Natural killer cell (primary cell): ENCODE results near the gene DCDC2C. TPM values are rescaled to one million over a fixed set of nuclear protein-coding genes. Genes with fewer than 3 reads are reported as not detected.

Experiments used
- ATAC-seq, 3 donors: fragments of 150-1000 bp in 2 of 3; fragments of 200-7000 bp in 1 of 3; cut with Tn5 transposase; 1 replicate in 1 of 3; 2 replicates in 2 of 3; pipeline ENCODE4 v1.10.0; 2021; ENCODE audit warnings: mild to moderate bottlenecking in 2 of 3, moderate library complexity in 2 of 3
- DNase-seq, 2 donors: peaks; one replicate each; pipeline versions ENCODE4 v3.0.0 to v3.0.0-alpha.2; 2013 to 2021; ENCODE audit warnings: mixed read lengths in 1 of 2
- H3K27ac ChIP-seq: one replicate; pipeline ENCODE4 v1.5.1; 2013; ENCODE audit warnings: mild to moderate bottlenecking, low read length
- H3K27me3 ChIP-seq: one replicate; pipeline ENCODE4 v1.6.1; 2013; ENCODE audit warnings: low read length; ENCODE audit not compliant: control insufficient read depth, insufficient read depth
- H3K36me3 ChIP-seq: one replicate; pipeline ENCODE4 v1.6.1; 2013; ENCODE audit warnings: low read length; ENCODE audit not compliant: control insufficient read depth, insufficient read depth
- H3K4me1 ChIP-seq: one replicate; pipeline ENCODE4 v1.6.1; 2013; ENCODE audit warnings: low read length; ENCODE audit not compliant: control insufficient read depth, insufficient read depth
- H3K4me3 ChIP-seq: one replicate; pipeline ENCODE4 v1.5.1; 2013; ENCODE audit warnings: low read length
- H3K9me3 ChIP-seq: one replicate; pipeline ENCODE4 v1.6.1; 2013; ENCODE audit warnings: low read length; ENCODE audit not compliant: control insufficient read depth, insufficient read depth
- H3K27ac Mint-ChIP-seq, 2 donors: one replicate each; pipeline ENCODE4 v1.8.0; 2022; ENCODE audit warnings: mild to moderate bottlenecking in 2 of 2, mixed read lengths in 2 of 2, moderate library complexity in 1 of 2
- H3K27me3 Mint-ChIP-seq, 2 donors: one replicate each; pipeline ENCODE4 v1.8.0; 2022; ENCODE audit warnings: low read depth in 2 of 2, mixed read lengths in 2 of 2
- H3K36me3 Mint-ChIP-seq: one replicate; pipeline ENCODE4 v1.8.0; 2022; ENCODE audit warnings: mixed read lengths
- H3K4me1 Mint-ChIP-seq, 2 donors: one replicate each; pipeline ENCODE4 v1.8.0; 2022; ENCODE audit warnings: mixed read lengths in 2 of 2
- H3K4me3 Mint-ChIP-seq: one replicate; pipeline ENCODE4 v1.8.0; 2022; ENCODE audit warnings: mild to moderate bottlenecking, moderate library complexity, mixed read lengths
- H3K9me3 Mint-ChIP-seq, 2 donors: one replicate each; pipeline ENCODE4 v1.8.0; 2022; ENCODE audit warnings: mixed read lengths in 2 of 2
- CTCF ChIP-seq: fragments of 200-600 bp; IDR thresholded peaks from one replicate; pipeline ENCODE4 v1.8.0; 2022; ENCODE audit warnings: antibody characterized with exemption
- WGBS: methylation state at CpG from one replicate; pipeline ENCODE4 v1.1.7; 2013; ENCODE audit warnings: missing lambda C conversion rate; ENCODE audit not compliant: insufficient coverage; 5-methylcytosine and 5-hydroxymethylcytosine counted together
- intact Hi-C: fragments of 100-400 bp; cut with micrococcal nuclease; formaldehyde crosslinking; loops from one replicate; pipeline ENCODE4 v1.14.2; 2022
- total RNA-seq, 4 donors: library from RNA; stranded (reverse); fragments of 120-200 nt in 1 of 4; gene quantifications; one replicate each; pipeline versions ENCODE4 v1.2.3 to v1.2.4, GENCODE V29; 2013 to 2022

The DCDC2C gene
- total RNA-seq, 3 donors from 2014 or later (not counting 1 experiment from before 2014, with no cell fraction given) = not detected

GRCh38 chr2:3789256-3789655 lies 85.9 kb downstream of the DCDC2C start:
- no peak overlapping the region for H3K4me3 Mint-ChIP-seq
- H3K36me3 Mint-ChIP-seq = no peaks in the 10 kb centered on the region
- Histone ChIP-seq H3K36me3 (no peaks in the 10 kb centered on the region), H3K4me3 (no peak overlapping the region), H3K9me3 (no peaks in the 10 kb centered on the region), H3K27ac (no peak overlapping the region), H3K27me3 (no peaks in the 10 kb centered on the region), H3K4me1 (no peaks in the 10 kb centered on the region)
- H3K4me1 Mint-ChIP-seq = no peaks in the 10 kb centered on the region
- no peaks in the 10 kb centered on the region for H3K9me3 Mint-ChIP-seq
- no peak for TF ChIP-seq CTCF
- 44% methylated on average over 1 of the region's 1 CpG for WGBS
- intact Hi-C loops = no loop called here
- H3K27ac Mint-ChIP-seq = no peak overlapping the region
- no peak for ATAC-seq
- no peak for DNase-seq
- H3K27me3 Mint-ChIP-seq = no peaks in the 10 kb centered on the region

GRCh38 chr2:3793249-3793648 lies 89.9 kb downstream of the DCDC2C start:
- intact Hi-C loops = no loop called here
- Histone ChIP-seq H3K4me3 (no peak overlapping the region), H3K27ac (no peak overlapping the region), H3K9me3 (no peaks in the 10 kb centered on the region), H3K27me3 (no peaks in the 10 kb centered on the region), H3K4me1 (no peaks in the 10 kb centered on the region), H3K36me3 (no peaks in the 10 kb centered on the region)
- TF ChIP-seq CTCF = no peak
- H3K9me3 Mint-ChIP-seq = no peaks in the 10 kb centered on the region
- 92% methylated on average over 5 of the region's 5 CpGs for WGBS
- ATAC-seq = no peak
- H3K4me3 Mint-ChIP-seq = no peak overlapping the region
- H3K4me1 Mint-ChIP-seq = no peaks in the 10 kb centered on the region
- H3K27ac Mint-ChIP-seq = no peak overlapping the region
- H3K27me3 Mint-ChIP-seq = no peaks in the 10 kb centered on the region
- no peak for DNase-seq
- H3K36me3 Mint-ChIP-seq = no peaks in the 10 kb centered on the region

GRCh38 chr2:3801506-3801905 lies 98.1 kb downstream of the DCDC2C start:
- Histone ChIP-seq H3K4me3 (no peak overlapping the region), H3K9me3 (no peaks in the 10 kb centered on the region), H3K36me3 (no peaks in the 10 kb centered on the region), H3K27ac (no peak overlapping the region), H3K4me1 (no peaks in the 10 kb centered on the region), H3K27me3 (no peaks in the 10 kb centered on the region)
- intact Hi-C loops = no loop called here
- Mint-ChIP-seq H3K4me3 (no peak overlapping the region), H3K27me3 (peaks cover 0 to 7% of the 10 kb centered on the region in 2 donors), H3K9me3 (peaks cover 4 to 8% of the 10 kb centered on the region in 2 donors), H3K36me3 (no peaks in the 10 kb centered on the region), H3K4me1 (no peaks in the 10 kb centered on the region), H3K27ac (no peak overlapping the region)
- TF ChIP-seq CTCF = no peak
- WGBS = 84% methylated on average over 4 of the region's 4 CpGs
- DNase-seq (no peak), ATAC-seq (no peak)

GRCh38 chr2:3805201-3805939 lies 102.0 kb downstream of the DCDC2C start:
- Histone ChIP-seq H3K4me1 (no peaks in the 10 kb centered on the region), H3K4me3 (no peak overlapping the region), H3K9me3 (no peaks in the 10 kb centered on the region), H3K36me3 (no peaks in the 10 kb centered on the region), H3K27me3 (no peaks in the 10 kb centered on the region), H3K27ac (no peak overlapping the region)
- Mint-ChIP-seq H3K4me1 (no peaks in the 10 kb centered on the region), H3K27me3 (peaks cover 0 to 7% of the 10 kb centered on the region in 2 donors), H3K36me3 (no peaks in the 10 kb centered on the region), H3K4me3 (no peak overlapping the region), H3K9me3 (peaks cover 4 to 6% of the 10 kb centered on the region in 2 donors), H3K27ac (no peak overlapping the region)
- TF ChIP-seq CTCF = no peak
- intact Hi-C loops = no loop called here
- 77% methylated on average over 15 of the region's 15 CpGs for WGBS
- DNase-seq = no peak
- ATAC-seq = no peak
